Measurements from ENCODE around the gene MTHFSD.

The MTHFSD gene

DNA sequence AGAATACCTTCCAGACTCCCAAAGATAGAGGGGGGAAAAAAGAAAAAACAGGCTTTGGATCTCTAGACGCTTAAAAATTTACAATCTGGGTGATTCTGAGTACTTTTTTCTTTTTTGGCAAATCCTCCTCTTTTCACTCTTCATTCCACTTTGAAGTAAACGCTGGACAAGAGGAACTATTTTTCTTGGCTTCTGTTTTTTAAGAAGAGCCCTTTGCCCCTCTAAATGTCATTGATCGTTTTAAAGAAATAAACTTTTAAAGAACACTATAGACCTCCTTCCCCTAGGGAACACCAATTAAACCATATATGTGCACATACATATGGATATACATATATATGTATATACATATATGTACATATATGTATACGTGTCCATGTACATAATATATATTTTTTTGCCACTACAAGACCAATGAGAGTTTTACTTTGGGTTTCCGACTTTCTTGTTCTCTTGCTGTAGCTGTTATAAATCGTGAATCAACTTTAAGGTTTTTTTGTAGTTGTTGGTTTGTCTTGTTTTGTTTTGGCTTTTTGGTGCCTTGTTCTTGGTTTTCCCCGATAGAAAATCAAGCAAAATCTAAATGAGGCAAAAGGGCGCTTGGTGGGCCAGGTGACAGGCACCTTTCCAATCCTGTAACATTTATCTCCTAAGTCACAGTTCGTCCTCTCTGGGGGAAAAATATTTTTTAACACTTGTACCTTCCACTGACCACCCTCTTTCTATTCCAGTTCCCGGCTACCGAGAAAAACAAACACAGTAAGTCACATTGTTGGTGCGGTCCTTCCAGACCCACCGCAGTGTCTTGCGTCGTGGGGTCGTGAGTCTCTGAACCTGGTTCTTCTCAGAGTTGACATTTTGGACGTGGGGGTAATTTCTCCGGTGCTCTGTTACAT lies 40.3 kb downstream of the MTHFSD start:
- Histone ChIP-seq H3K4me3 (ENCODE audit: extremely low read depth, insufficient read depth, low read length, poor library complexity, severe bottlenecking) (peak overlapping the region; percentile 72), H3K4me1 (ENCODE audit: control insufficient read depth, insufficient read depth, low read length, poor library complexity, severe bottlenecking) (peaks cover 12% of the 10 kb centered on the region), H3K36me3 (ENCODE audit: control insufficient read depth, insufficient read depth, low read length) (peaks cover 21% of the 10 kb centered on the region), H3K27ac (ENCODE audit: low read depth, low read length, severe bottlenecking) (peak overlapping the region; percentile 53), H3K9me3 (ENCODE audit: control insufficient read depth, low read length) (no peaks in the 10 kb centered on the region)
- 20 to 21% methylated on average over 5 of the region's 18 CpGs for WGBS, 2 experiments (ENCODE audit: insufficient coverage in 2 of 2)

DNA sequence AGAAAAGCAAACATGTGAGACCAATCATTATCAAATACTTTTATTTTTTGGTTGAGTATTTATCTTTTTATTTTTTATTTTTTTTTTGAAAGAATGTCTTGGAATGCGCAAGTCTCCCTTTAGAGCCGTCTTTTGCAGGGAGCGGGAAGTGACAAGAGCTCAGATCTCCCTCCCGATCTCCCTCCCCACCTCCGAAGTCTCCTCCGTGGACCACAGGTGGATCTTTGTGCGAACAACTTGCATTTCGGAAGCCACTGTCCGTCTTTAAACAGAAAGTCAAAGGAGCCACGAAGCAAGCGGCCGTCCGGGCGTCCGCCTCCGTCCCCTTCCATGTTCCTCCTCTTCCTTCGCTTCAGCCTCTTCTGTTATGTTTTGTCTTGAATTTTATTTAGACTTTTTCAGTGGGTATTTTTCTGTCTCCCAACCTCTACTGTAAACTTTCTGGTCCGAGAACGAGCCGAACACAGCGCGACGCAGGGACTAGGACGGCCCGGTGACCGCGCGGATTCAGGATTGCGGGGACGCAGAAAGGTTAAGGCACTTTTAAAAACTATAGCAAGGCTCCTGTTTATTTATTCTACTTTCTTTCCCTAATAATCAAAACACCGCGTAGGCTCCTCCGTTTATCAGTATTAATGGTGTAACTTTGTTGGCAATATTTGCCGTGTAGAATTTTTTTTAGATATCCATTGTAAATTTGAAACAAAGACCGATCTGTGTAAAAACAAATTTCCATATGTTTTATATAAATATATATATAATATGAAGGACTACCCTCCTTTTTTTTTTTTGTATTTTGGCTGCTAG lies 41.4 kb downstream of the MTHFSD start:
- Histone ChIP-seq H3K4me1 (ENCODE audit: control insufficient read depth, insufficient read depth, low read length, poor library complexity, severe bottlenecking) (peaks cover 9% of the 10 kb centered on the region), H3K27ac (ENCODE audit: low read depth, low read length, severe bottlenecking) (no peak overlapping the region), H3K4me3 (ENCODE audit: extremely low read depth, insufficient read depth, low read length, poor library complexity, severe bottlenecking) (peak overlapping the region; percentile 72), H3K9me3 (ENCODE audit: control insufficient read depth, low read length) (no peaks in the 10 kb centered on the region), H3K36me3 (ENCODE audit: control insufficient read depth, insufficient read depth, low read length) (peaks cover 21% of the 10 kb centered on the region)
- WGBS, 2 experiments (ENCODE audit: insufficient coverage in 2 of 2), result 7% methylated on average over 6 to 24 of the region's 35 CpGs

DNA sequence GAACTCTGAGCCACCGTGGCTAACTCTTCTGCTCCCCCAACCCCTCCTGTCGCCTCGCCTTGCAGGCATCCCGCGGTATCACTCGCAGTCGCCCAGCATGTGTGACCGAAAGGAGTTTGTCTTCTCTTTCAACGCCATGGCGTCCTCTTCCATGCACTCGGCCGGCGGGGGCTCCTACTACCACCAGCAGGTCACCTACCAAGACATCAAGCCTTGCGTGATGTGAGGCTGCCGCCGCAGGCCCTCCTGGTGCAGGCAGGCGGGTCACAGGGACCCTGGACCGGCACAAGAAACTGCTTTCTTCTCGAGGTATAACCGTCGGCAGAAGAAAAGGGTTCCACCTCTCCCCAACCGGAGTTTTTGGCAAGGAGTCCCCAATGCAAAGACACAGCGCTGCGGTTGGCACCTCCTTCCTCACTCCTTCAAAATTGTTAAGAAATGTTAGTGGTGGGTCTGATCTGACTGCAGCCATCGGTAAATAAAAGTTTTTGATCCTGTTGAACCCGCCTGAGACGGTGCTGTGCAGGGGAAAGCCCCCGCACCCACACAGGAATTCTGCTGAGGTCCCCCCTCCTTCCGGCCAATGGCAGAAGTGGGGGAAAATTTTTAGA lies 42.1 kb downstream of the MTHFSD start:
- H3K36me3 ChIP-seq (ENCODE audit: control insufficient read depth, insufficient read depth, low read length), result peaks cover 21% of the 10 kb centered on the region
- WGBS, 2 experiments (ENCODE audit: insufficient coverage in 2 of 2), result 4% methylated on average over 21 to 26 of the region's 29 CpGs
- peak overlapping the region; percentile 72 for H3K4me3 ChIP-seq (ENCODE audit: extremely low read depth, insufficient read depth, low read length, poor library complexity, severe bottlenecking)
- H3K9me3 ChIP-seq (ENCODE audit: control insufficient read depth, low read length), result no peaks in the 10 kb centered on the region
- H3K27ac ChIP-seq (ENCODE audit: low read depth, low read length, severe bottlenecking), result no peak overlapping the region
- peaks cover 9% of the 10 kb centered on the region for H3K4me1 ChIP-seq (ENCODE audit: control insufficient read depth, insufficient read depth, low read length, poor library complexity, severe bottlenecking)

DNA sequence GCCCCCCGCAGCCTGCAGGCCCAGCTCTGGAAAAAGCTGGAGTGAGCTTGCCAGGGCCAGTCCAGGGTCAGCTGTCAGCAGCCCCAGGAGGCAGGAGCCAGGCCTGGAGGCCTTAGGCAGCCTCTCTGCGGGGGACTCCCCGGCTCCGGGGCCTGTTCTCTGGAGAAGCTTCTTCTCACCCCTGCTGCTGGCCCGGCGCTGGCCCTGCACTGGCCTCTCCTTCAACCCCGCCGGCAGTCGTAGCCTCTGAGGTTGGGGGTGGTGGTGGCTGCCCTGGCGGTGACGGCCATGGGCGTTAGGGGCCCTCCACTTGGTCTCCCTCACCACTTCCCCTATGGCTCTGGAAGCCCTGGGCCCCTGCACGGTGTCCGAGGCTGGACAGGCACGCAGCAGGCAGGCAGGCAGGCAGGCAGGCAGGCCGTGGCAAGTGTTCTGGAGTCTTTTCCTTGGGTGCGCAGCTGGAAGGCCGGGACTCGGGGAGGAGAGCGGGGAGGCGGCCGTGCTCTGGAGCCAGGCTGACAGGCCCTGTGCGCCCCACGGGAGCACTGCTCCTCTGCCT lies 42.7 kb downstream of the MTHFSD start:
- peaks cover 21% of the 10 kb centered on the region for H3K36me3 ChIP-seq (ENCODE audit: control insufficient read depth, insufficient read depth, low read length)
- H3K4me1 ChIP-seq (ENCODE audit: control insufficient read depth, insufficient read depth, low read length, poor library complexity, severe bottlenecking), result peaks cover 9% of the 10 kb centered on the region
- H3K27ac ChIP-seq (ENCODE audit: low read depth, low read length, severe bottlenecking), result no peak overlapping the region
- 1 to 6% methylated on average over 14 to 15 of the region's 24 CpGs for WGBS, 2 experiments (ENCODE audit: insufficient coverage in 2 of 2)
- H3K4me3 ChIP-seq (ENCODE audit: extremely low read depth, insufficient read depth, low read length, poor library complexity, severe bottlenecking), result peak overlapping the region; percentile 72
- H3K9me3 ChIP-seq (ENCODE audit: control insufficient read depth, low read length), result no peaks in the 10 kb centered on the region

DNA sequence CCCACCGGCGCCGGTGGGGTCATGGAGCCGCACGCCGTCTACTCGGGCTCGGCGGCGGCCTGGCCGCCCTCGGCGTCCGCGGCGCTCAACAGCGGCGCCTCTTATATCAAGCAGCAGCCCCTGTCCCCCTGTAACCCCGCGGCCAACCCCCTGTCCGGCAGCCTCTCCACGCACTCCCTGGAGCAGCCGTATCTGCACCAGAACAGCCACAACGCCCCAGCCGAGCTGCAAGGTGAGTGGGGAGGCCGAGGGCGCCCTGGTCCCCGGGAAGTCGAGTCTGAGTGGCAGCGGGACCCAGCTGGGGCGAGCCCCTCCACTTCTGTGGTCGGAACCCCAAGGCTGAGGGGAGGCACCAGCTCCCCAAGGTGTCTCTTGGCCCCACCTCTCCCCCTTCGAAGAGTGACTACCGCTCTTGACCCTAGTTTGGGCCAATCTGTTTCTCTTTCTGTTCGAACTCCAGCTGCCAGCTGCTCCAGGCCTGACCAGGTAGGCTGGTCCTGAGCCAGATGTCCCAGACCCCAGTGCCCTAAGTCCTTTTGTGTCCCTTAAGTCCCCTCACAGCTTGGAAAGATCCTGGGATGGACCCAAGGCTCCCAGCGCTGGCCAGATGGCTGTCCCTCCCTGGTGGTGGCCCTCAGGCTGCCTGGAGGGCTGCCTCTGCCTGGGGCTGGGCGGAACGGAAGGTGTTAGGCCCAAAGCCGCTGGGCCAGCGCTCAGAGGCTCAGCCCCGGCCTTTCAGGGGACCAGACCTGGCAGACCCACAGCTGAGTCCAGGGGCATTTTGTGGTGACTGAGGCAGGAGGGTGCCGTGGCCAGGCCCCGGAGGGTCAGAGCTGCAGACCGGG lies 43.5 kb downstream of the MTHFSD start:
- Histone ChIP-seq H3K27ac (ENCODE audit: low read depth, low read length, severe bottlenecking) (peak overlapping the region; percentile 29), H3K4me3 (ENCODE audit: extremely low read depth, insufficient read depth, low read length, poor library complexity, severe bottlenecking) (peak overlapping the region; percentile 72), H3K36me3 (ENCODE audit: control insufficient read depth, insufficient read depth, low read length) (peaks cover 21% of the 10 kb centered on the region), H3K4me1 (ENCODE audit: control insufficient read depth, insufficient read depth, low read length, poor library complexity, severe bottlenecking) (peaks cover 13% of the 10 kb centered on the region), H3K9me3 (ENCODE audit: control insufficient read depth, low read length) (no peaks in the 10 kb centered on the region)
- 3 to 4% methylated on average over 38 to 40 of the region's 44 CpGs for WGBS, 2 experiments (ENCODE audit: insufficient coverage in 2 of 2)

DNA sequence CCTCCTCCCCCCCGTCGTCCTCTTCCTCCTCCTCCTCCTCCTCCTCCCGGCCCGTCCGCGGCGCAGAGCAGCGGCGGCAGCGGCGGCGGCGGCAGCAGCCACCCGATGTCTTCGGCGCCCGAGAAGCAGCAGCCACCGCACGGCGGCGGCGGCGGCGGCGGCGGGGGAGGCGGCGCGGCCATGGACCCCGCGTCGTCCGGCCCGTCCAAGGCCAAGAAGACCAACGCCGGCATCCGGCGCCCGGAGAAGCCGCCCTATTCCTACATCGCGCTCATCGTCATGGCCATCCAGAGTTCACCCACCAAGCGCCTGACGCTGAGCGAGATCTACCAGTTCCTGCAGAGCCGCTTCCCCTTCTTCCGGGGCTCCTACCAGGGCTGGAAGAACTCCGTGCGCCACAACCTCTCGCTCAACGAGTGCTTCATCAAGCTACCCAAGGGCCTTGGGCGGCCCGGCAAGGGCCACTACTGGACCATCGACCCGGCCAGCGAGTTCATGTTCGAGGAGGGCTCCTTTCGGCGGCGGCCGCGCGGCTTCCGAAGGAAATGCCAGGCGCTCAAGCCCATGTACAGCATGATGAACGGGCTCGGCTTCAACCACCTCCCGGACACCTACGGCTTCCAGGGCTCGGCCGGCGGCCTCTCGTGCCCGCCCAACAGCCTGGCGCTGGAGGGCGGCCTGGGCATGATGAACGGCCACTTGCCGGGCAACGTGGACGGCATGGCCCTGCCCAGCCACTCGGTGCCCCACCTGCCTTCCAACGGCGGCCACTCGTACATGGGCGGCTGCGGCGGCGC lies 44.4 kb downstream of the MTHFSD start, which contains the start of gene FOXF1:
Gene FOXF1 (plus strand): TSS at position 63 of the 797 bp plus-strand sequence. CDS start 43 bp downstream, at position 106.
- H3K4me3 ChIP-seq (ENCODE audit: extremely low read depth, insufficient read depth, low read length, poor library complexity, severe bottlenecking), result peak within 1 kb of the TSS; percentile 72
- peak within 1 kb of the TSS; percentile 74 for H3K27ac ChIP-seq (ENCODE audit: low read depth, low read length, severe bottlenecking)
- H3K36me3 ChIP-seq (ENCODE audit: control insufficient read depth, insufficient read depth, low read length), result peaks cover 21% of the 10 kb centered on the region
- WGBS, 2 experiments (ENCODE audit: insufficient coverage in 2 of 2), result 1% methylated on average over 68 to 78 of the region's 89 CpGs
- H3K4me1 ChIP-seq (ENCODE audit: control insufficient read depth, insufficient read depth, low read length, poor library complexity, severe bottlenecking), result peaks cover 17% of the 10 kb centered on the region
- no peaks in the 10 kb centered on the region for H3K9me3 ChIP-seq (ENCODE audit: control insufficient read depth, low read length)

DNA sequence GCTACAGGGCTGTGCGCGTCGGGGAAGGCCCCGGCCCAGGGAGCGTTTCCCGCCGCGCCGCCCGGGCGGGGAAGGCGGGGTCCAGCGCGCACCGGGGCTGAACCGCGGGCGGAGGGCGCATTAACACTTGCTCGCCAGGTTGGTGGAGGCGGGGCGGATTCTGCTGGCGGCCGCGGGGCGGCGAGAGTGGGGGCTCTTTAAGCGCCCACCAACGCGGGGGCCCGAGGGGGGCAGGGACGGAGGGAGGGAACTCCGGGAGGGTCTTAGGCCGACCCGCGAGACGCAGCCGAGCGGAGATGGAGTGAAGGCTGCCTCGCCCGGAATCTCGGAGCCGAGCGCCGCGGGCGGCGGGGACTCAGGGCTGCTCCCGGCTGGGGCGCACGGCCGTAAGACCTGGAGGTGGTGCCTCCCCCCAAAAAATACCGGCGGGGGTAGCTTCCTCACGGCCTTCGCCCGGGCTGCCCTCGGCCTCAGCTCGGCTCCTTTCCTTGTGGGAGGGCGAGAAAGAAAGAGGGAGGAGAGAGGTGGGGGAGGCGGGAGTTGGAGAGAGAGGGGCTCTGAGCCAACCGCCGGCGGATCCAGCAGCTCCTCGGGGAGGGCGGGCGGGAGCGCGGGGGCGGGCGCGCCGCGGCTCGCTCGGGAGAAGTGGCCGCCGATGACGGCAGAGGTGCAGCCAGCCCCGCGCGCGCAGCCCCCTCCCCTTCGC lies 45.1 kb downstream of the MTHFSD start:
- peaks cover 14% of the 10 kb centered on the region for H3K36me3 ChIP-seq (ENCODE audit: control insufficient read depth, insufficient read depth, low read length)
- H3K4me1 ChIP-seq (ENCODE audit: control insufficient read depth, insufficient read depth, low read length, poor library complexity, severe bottlenecking), result peaks cover 13% of the 10 kb centered on the region
- 0 to 1% methylated on average over 32 to 54 of the region's 84 CpGs for WGBS, 2 experiments (ENCODE audit: insufficient coverage in 2 of 2)
- no peaks in the 10 kb centered on the region for H3K9me3 ChIP-seq (ENCODE audit: control insufficient read depth, low read length)
- H3K4me3 ChIP-seq (ENCODE audit: extremely low read depth, insufficient read depth, low read length, poor library complexity, severe bottlenecking), result peak overlapping the region; percentile 72
- peak overlapping the region; percentile 74 for H3K27ac ChIP-seq (ENCODE audit: low read depth, low read length, severe bottlenecking)

DNA sequence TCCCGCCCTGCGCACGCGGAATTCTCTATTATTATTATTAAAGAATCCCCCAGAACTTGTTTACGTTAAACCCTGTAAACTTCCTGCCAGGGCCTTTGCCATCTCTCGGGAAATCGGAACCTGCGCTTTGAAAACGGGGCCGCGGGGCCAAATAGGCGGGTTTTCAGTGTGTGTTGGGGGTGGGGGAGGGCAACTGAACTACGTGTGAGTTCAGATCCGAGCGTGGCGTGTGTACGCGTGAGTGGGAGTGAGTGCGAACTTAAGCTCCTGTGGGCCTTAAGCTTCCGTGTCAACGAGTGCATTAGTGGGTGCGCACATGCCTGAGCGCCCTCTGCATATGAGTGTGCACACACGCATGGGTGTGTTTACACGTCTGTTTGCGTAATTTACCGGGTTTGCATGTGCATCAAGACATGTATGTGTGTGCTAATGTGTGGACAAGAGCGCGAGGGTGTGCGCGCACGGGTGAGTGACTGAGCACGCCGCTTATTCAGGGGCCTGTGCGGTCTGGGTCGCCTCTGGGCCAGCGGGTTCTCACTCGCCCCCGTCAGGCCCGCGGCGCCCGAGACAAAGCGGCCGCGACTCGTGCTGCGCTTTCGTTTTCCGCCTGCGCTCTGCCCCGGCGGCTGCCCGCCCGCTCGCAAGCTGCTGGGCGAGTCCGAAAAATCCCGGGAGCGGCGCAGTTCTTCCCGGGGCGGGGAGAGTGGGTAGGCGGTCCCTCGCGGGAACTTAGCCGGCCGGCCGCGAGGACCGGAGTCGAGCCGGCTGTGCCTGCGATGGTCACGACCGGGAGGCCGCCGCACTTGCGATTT lies 45.9 kb downstream of the MTHFSD start:
- Histone ChIP-seq H3K36me3 (ENCODE audit: control insufficient read depth, insufficient read depth, low read length) (peaks cover 12% of the 10 kb centered on the region), H3K27ac (ENCODE audit: low read depth, low read length, severe bottlenecking) (peak overlapping the region; percentile 74), H3K4me3 (ENCODE audit: extremely low read depth, insufficient read depth, low read length, poor library complexity, severe bottlenecking) (peak overlapping the region; percentile 72), H3K4me1 (ENCODE audit: control insufficient read depth, insufficient read depth, low read length, poor library complexity, severe bottlenecking) (peaks cover 16% of the 10 kb centered on the region), H3K9me3 (ENCODE audit: control insufficient read depth, low read length) (no peaks in the 10 kb centered on the region)
- WGBS, 2 experiments (ENCODE audit: insufficient coverage in 2 of 2), result 0 to 1% methylated on average over 60 to 64 of the region's 79 CpGs
